Activated B cell treated with CpG ODN at 0.5 μM for 24 hours (primary cell): ENCODE measurements around the gene CAMTA1. TPM values are rescaled to one million over a fixed set of nuclear protein-coding genes. Genes with fewer than 3 reads are reported as not detected.

Experiments used
- ATAC-seq: fragments of 200-7000 bp; cut with Tn5 transposase; one replicate; pipeline ENCODE4 v1.10.0; 2021; ENCODE audit warnings: low read depth, mild to moderate bottlenecking, moderate library complexity
- CTCF ChIA-PET: fragments of 350-600 bp; sonication (Branson Sonifier 250); formaldehyde crosslinking; loops from one replicate; lab custom pipeline; 2021; ENCODE audit warnings: antibody characterized with exemption; lab: Charles Lee
- POLR2A ChIA-PET: fragments of 350-600 bp; sonication (Branson Sonifier 250); formaldehyde crosslinking; loops from one replicate; lab custom pipeline; 2021; ENCODE audit warnings: antibody characterized with exemption; lab: Charles Lee
- DNase-seq: peaks from one replicate; pipeline ENCODE4 v3.0.0; 2022
- H3K27ac Mint-ChIP-seq: one replicate; pipeline ENCODE4 v1.8.0; 2020; ENCODE audit warnings: mixed read lengths
- H3K27me3 Mint-ChIP-seq: one replicate; pipeline ENCODE4 v1.8.0; 2021; ENCODE audit warnings: mixed read lengths
- H3K36me3 Mint-ChIP-seq: one replicate; pipeline ENCODE4 v1.8.0; 2021; ENCODE audit warnings: low read depth, mixed read lengths
- H3K4me1 Mint-ChIP-seq: one replicate; pipeline ENCODE4 v1.8.0; 2021; ENCODE audit warnings: mixed read lengths
- H3K4me3 Mint-ChIP-seq: one replicate; pipeline ENCODE4 v1.8.0; 2020; ENCODE audit warnings: mild to moderate bottlenecking, mixed read lengths
- H3K9me3 Mint-ChIP-seq: one replicate; pipeline ENCODE4 v1.8.0; 2020; ENCODE audit warnings: mixed read lengths
- CTCF ChIP-seq: fragments of 200-600 bp; IDR thresholded peaks from one replicate; pipeline ENCODE4 v1.8.0; 2022; ENCODE audit warnings: antibody characterized with exemption, mild to moderate bottlenecking
- intact Hi-C: fragments of 100-400 bp; cut with micrococcal nuclease; formaldehyde crosslinking; loops from one replicate; pipeline ENCODE4 v1.15.1; 2024
- total RNA-seq: library from RNA; stranded (reverse); gene quantifications from 2 replicates; pipeline ENCODE4 v1.2.3, GENCODE V29; 2022

CAMTA1 gene
- total RNA-seq, 1 donor from 2014 or later = 49.8 TPM

GRCh38 chr1:7094509-7094908, 309.3 kb downstream of the CAMTA1 start:
- Mint-ChIP-seq H3K27me3 (peaks cover 2% of the 10 kb centered on the region), H3K9me3 (no peaks in the 10 kb centered on the region), H3K36me3 (no peaks in the 10 kb centered on the region), H3K27ac (no peak overlapping the region), H3K4me3 (no peak overlapping the region), H3K4me1 (no peaks in the 10 kb centered on the region)
- DNase-seq (no peak), ATAC-seq (no peak)
- TF ChIP-seq CTCF = no peak
- intact Hi-C loops = no loop called here
- POLR2A ChIA-PET = interaction anchor here (0.5 kb wide), 1 partner anchor 896 kb away, joined by 5 read pairs; no protein-coding TSS in a partner anchor
- CTCF ChIA-PET = no interaction called here

GRCh38 chr1:7095343-7095964, 310.2 kb downstream of the CAMTA1 start:
- Mint-ChIP-seq H3K4me3 (no peak overlapping the region), H3K27me3 (peaks cover 2% of the 10 kb centered on the region), H3K4me1 (no peaks in the 10 kb centered on the region), H3K36me3 (no peaks in the 10 kb centered on the region), H3K27ac (no peak overlapping the region), H3K9me3 (no peaks in the 10 kb centered on the region)
- intact Hi-C loops = no loop called here
- ChIA-PET POLR2A (no interaction called here), CTCF (no interaction called here)
- no peak for DNase-seq
- no peak for TF ChIP-seq CTCF
- ATAC-seq = no peak

GRCh38 chr1:7097938-7098592, 312.8 kb downstream of the CAMTA1 start:
- Mint-ChIP-seq H3K9me3 (no peaks in the 10 kb centered on the region), H3K4me3 (no peak overlapping the region), H3K27me3 (no peaks in the 10 kb centered on the region), H3K36me3 (no peaks in the 10 kb centered on the region), H3K4me1 (no peaks in the 10 kb centered on the region), H3K27ac (no peak overlapping the region)
- no peak for DNase-seq
- TF ChIP-seq CTCF = no peak
- intact Hi-C loops = no loop called here
- ChIA-PET POLR2A (no interaction called here), CTCF (no interaction called here)
- no peak for ATAC-seq

- POLR2A ChIA-PET = no interaction called here
- Mint-ChIP-seq H3K4me3 (no peak overlapping the region), H3K4me1 (no peaks in the 10 kb centered on the region), H3K27me3 (no peaks in the 10 kb centered on the region), H3K36me3 (no peaks in the 10 kb centered on the region), H3K9me3 (no peaks in the 10 kb centered on the region), H3K27ac (no peak overlapping the region)
- ATAC-seq (no peak), DNase-seq (no peak)
- TF ChIP-seq CTCF = no peak
- intact Hi-C loops = no loop called here
- CTCF ChIA-PET = no interaction called here
These were observed 313.4 kb downstream of the CAMTA1 start for GRCh38 chr1:7098641-7099040.

GRCh38 chr1:7100479-7100878, 315.2 kb downstream of the CAMTA1 start:
- intact Hi-C loops = no loop called here
- Mint-ChIP-seq H3K36me3 (no peaks in the 10 kb centered on the region), H3K4me3 (no peak overlapping the region), H3K4me1 (no peaks in the 10 kb centered on the region), H3K9me3 (no peaks in the 10 kb centered on the region), H3K27ac (no peak overlapping the region), H3K27me3 (no peaks in the 10 kb centered on the region)
- ATAC-seq = no peak
- CTCF ChIA-PET = no interaction called here
- no peak for DNase-seq
- POLR2A ChIA-PET = no interaction called here
- no peak for TF ChIP-seq CTCF
